HUES48 (cell line): ENCODE measurements around the gene CGB2.

Experiments used
- H3K27ac ChIP-seq: one replicate; pipeline ENCODE4 v1.7.0; 2013; ENCODE audit warnings: low read depth, low read length, inconsistent platforms
- H3K27me3 ChIP-seq: 2 replicates; pipeline ENCODE4 v1.6.1; 2013; ENCODE audit warnings: mild to moderate bottlenecking, low read length; ENCODE audit not compliant: control insufficient read depth, insufficient read depth
- H3K36me3 ChIP-seq: 2 replicates; pipeline ENCODE4 v1.6.1; 2013; ENCODE audit warnings: low read length; ENCODE audit not compliant: control insufficient read depth, insufficient read depth
- H3K4me1 ChIP-seq: 2 replicates; pipeline ENCODE4 v1.6.1; 2013; ENCODE audit warnings: mild to moderate bottlenecking, low read length; ENCODE audit not compliant: control insufficient read depth, insufficient read depth
- H3K4me3 ChIP-seq: 2 replicates; pipeline ENCODE4 v1.5.1; 2013; ENCODE audit warnings: mild to moderate bottlenecking, low read depth, low read length
- H3K9ac ChIP-seq: 2 replicates; pipeline ENCODE4 v1.6.1; 2013; ENCODE audit warnings: mild to moderate bottlenecking, low read depth, low read length, moderate library complexity
- H3K9me3 ChIP-seq: 2 replicates; pipeline ENCODE4 v1.6.1; 2013; ENCODE audit warnings: low read length; ENCODE audit not compliant: control insufficient read depth, insufficient read depth

Gene CGB2

DNA sequence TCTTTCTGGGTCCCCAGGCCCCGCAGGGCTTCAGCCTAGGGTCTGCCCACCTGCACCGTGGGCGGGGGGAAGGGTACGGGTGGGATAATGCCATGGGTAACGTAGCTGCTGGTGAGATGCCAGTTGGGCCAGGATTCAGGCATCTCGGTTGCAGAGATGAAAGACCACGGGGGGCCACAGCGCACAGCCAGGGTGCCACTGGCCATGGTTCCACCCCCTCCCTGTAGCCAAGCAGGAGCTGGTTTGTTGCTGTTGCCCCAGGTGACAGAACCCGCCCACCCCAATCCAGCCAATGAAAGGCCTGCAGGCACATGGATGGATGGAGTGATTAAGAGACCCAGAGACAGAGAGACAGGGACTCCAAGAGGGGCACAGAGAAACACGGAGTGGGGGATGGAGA, 26.9 kb downstream of the CGB2 start:
- Histone ChIP-seq H3K27ac (no peak overlapping the region), H3K4me1 (peaks cover 15% of the 10 kb centered on the region), H3K9ac (no peak overlapping the region), H3K27me3 (peaks cover 47% of the 10 kb centered on the region), H3K9me3 (no peaks in the 10 kb centered on the region), H3K36me3 (no peaks in the 10 kb centered on the region), H3K4me3 (no peak overlapping the region)

DNA sequence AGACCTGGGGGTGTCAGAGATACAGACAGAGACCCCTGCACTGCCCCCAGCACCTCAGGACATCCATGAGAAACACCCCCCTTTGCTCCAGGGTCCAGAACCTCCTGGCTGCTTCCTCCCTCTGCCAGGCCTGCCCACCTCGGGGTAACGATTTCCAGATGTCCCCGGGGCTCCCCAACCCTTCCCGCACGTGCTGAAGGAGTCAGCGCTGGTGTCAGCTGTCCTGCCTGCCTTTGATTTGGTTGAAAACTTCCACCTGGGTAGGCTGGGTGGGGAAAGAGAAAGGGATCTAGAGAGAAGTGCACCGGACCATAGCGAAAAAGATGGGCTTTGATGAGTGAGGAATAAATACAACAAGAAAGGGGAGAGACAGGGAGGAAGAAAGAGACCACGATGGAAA, 27.4 kb downstream of the CGB2 start:
- Histone ChIP-seq H3K27me3 (peaks cover 47% of the 10 kb centered on the region), H3K4me1 (peaks cover 20% of the 10 kb centered on the region), H3K27ac (no peak overlapping the region), H3K36me3 (no peaks in the 10 kb centered on the region), H3K4me3 (no peak overlapping the region), H3K9me3 (no peaks in the 10 kb centered on the region), H3K9ac (no peak overlapping the region)

DNA sequence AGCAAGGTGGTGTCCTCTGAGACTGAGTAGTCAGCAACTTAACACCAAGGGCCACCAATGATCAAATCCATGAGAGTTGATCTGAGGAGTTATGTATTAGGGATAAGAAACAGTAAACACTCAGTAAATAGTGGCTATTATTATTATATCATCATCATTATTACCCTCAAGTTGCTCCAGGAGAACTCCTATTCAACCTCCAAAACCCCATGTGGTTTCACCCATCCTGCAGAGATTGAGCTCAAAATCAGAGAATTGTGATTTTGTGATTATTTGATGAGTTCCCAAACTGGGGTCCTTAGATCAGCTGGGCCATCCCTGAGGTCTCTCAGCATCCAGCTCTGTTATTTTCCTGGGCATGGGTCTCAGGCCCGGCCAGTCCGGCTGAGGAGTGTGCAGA, 29.3 kb downstream of the CGB2 start:
- H3K36me3 ChIP-seq = no peaks in the 10 kb centered on the region
- H3K4me1 ChIP-seq = peaks cover 31% of the 10 kb centered on the region
- H3K4me3 ChIP-seq = no peak overlapping the region
- H3K27ac ChIP-seq = no peak overlapping the region
- H3K27me3 ChIP-seq = peaks cover 45% of the 10 kb centered on the region
- no peaks in the 10 kb centered on the region for H3K9me3 ChIP-seq
- H3K9ac ChIP-seq = no peak overlapping the region

DNA sequence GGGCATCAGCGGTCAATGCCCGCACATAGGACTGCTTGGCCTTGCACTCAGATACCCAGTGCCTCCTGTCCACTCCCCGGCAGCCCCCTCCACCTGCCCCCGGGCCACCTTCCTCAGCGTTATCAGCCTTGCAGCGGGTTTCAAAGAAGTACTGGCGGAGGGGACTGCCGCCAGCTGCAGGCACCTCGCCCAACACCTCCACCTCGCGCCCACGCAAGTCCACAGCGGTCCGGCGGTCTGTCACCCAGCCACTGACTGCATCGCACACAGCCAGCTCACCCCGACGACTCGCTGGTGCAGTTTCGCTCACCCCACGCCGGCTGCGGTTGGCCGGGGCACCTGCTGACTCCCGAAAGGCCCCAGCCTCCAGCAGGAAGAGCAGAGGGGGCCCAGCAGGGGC, 29.8 kb downstream of the CGB2 start:
- no peak overlapping the region for H3K9ac ChIP-seq
- H3K36me3 ChIP-seq = no peaks in the 10 kb centered on the region
- H3K4me1 ChIP-seq = peaks cover 35% of the 10 kb centered on the region
- peaks cover 45% of the 10 kb centered on the region for H3K27me3 ChIP-seq
- H3K27ac ChIP-seq = no peak overlapping the region
- no peaks in the 10 kb centered on the region for H3K9me3 ChIP-seq
- no peak overlapping the region for H3K4me3 ChIP-seq

DNA sequence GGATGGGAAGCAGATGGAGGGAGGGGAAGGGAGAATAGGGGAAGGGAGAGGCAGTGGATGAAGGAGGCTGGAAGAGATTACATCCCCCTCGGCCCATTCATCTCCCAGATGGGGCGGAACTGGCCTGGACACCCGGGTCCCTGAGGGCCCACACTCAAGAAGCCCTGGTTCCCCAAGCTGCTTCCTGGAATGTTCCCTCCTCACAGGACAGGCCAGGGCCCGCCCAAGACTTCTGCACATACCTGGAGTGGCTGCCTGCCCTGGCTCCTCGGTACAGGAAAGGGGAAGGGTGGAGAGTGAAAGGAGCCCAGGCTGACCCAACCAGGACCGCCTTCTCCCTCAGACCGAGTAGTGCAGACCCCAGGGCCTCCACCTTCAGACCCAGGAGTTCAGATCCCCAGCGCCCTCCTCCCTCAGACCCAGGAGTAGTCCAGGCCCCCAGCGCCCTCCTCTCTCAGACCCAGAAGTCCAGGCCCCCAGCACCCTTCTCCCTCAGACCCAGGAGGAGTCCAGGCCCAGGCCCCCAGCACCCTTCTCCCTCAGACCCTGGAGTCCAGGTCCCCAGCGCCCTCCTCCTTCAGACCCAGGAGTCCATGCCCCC, 32.4 kb downstream of the CGB2 start:
- H3K4me1 ChIP-seq = peaks cover 22% of the 10 kb centered on the region
- no peaks in the 10 kb centered on the region for H3K9me3 ChIP-seq
- peaks cover 42% of the 10 kb centered on the region for H3K27me3 ChIP-seq
- H3K27ac ChIP-seq = no peak overlapping the region
- no peaks in the 10 kb centered on the region for H3K36me3 ChIP-seq
- peak overlapping the region; percentile 47; the same call in 1 of the 2 replicates for H3K4me3 ChIP-seq
- H3K9ac ChIP-seq = no peak overlapping the region

DNA sequence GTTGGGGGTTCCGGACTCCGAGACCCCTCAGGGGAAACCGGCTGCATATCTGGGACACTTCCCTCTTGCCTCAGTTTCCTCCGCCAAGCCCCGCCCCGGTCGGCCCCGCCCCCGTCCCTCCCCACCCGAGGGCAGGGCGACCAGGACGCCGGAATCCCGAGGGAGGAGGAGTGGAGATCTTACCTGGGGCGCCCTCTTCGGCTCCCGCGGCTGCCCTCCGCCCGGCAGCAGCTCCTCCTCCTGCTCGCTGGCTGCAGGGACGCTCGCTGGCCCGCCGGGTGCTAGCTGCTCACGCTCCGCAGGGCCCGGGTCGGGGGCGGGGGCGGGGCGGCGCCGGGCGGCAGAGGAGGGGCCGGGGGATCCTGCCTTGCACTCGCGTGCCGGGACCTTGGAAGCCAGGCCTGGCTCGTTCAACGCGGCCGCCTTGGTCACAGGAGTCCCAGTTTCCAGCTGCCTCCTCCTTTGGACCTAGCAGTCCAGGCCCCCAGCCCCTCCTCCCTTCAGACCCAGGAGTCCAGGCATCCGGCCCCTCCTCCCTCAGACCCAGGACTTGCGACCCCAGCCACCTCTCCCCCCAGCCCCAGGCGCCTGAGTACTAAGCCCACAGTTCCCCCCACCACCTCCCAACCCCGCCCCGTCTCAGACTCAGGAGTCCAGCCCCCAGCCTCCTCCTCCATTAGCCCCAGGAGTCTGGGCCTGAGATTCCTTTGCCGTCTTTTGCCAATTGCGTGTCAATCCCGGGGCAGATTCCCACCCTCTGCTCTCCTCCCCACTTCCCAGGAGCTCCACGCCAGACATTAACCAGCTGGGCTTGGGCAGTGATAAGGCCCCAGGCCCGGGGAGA, 33.3 kb downstream of the CGB2 start, which contains the start of gene NTF4:
NTF4 (minus strand) TSS at position 51 of the 844 bp plus-strand sequence. CDS start 2,821 bp downstream, outside the sequence.
- Histone ChIP-seq H3K27ac (peak within 1 kb of the TSS; percentile 35), H3K9me3 (no peaks in the 10 kb centered on the region), H3K4me3 (peak within 1 kb of the TSS; percentile 47), H3K4me1 (peaks cover 22% of the 10 kb centered on the region), H3K27me3 (peaks cover 45% of the 10 kb centered on the region), H3K9ac (no peak within 1 kb of the TSS), H3K36me3 (no peaks in the 10 kb centered on the region)

DNA sequence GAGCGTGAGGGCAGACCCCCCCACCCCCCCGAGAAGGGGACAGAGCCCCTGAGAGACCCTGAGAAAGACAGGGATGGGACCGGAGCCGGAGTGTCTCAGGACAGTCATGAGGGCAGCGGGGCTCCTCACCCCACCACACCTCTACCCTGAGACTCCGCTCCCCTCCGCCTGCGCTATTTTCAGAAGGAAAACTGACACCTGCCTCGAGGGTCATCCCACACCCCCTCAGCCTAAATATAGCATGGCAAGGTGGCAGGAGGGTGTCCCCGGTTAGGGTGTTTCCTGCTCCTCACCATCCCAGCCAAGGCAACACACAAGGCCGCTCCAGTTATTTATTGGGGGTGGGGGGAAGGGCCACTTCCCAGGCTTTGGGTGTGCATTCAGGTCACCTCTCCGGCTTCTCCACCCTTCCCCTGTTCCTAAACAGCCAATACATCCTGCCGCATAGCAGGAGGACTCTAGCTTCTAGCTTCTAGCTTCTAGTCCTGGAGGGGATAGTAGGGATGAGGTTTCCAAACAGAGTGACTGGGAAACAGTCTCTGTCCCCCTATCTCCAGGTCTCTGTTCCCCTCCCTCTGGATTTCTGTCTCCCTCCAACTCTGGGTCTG, 34.3 kb downstream of the CGB2 start:
- Histone ChIP-seq H3K4me3 (no peak overlapping the region), H3K9ac (no peak overlapping the region), H3K9me3 (no peaks in the 10 kb centered on the region), H3K36me3 (no peaks in the 10 kb centered on the region), H3K27me3 (peaks cover 55% of the 10 kb centered on the region), H3K4me1 (peaks cover 22% of the 10 kb centered on the region), H3K27ac (no peak overlapping the region)

DNA sequence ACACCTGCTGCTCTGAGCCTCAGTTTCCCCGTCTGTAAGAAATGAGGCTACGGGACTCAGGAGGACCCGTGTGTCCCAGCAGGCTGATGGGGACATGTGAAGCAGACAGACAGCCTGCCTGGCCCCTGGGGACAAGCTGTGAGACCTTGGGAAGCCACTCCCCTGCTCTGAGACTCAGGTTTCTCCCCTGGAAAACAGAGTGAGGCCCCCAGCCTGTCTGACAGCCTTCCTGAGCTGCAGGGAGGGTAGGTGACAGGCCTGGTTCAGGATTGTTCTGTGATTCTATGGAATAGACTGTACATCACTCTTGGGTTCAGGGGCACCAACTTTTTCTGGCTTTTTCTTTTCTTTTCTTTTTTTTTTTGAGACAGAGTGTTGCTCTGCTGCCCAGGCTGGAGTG, 35.9 kb downstream of the CGB2 start:
- Histone ChIP-seq H3K27ac (no peak overlapping the region), H3K4me1 (peaks cover 22% of the 10 kb centered on the region), H3K36me3 (no peaks in the 10 kb centered on the region), H3K9me3 (no peaks in the 10 kb centered on the region), H3K4me3 (no peak overlapping the region), H3K27me3 (peaks cover 69% of the 10 kb centered on the region), H3K9ac (no peak overlapping the region)

DNA sequence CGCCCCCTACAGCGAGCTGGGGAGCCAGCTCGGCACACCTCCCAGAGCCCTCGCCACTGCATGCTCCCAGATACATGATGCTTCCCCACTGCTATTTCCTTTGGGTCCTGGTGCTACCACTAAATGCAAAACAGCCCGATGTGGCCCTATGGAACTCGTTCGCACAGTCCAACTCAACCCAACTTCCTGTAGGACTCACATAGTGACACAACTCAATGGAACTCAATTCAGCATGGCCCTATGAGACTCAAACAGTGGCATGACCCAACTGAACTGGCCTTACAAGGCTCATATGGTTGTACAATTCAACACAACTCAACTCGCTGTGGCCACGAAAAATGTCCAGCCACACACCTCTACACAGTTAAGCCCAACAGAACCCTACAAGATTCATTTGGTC, 37.3 kb downstream of the CGB2 start:
- H3K27me3 ChIP-seq = peaks cover 84% of the 10 kb centered on the region
- no peak overlapping the region for H3K4me3 ChIP-seq
- H3K36me3 ChIP-seq = no peaks in the 10 kb centered on the region
- H3K27ac ChIP-seq = no peak overlapping the region
- peaks cover 15% of the 10 kb centered on the region for H3K4me1 ChIP-seq
- H3K9ac ChIP-seq = no peak overlapping the region
- no peaks in the 10 kb centered on the region for H3K9me3 ChIP-seq

DNA sequence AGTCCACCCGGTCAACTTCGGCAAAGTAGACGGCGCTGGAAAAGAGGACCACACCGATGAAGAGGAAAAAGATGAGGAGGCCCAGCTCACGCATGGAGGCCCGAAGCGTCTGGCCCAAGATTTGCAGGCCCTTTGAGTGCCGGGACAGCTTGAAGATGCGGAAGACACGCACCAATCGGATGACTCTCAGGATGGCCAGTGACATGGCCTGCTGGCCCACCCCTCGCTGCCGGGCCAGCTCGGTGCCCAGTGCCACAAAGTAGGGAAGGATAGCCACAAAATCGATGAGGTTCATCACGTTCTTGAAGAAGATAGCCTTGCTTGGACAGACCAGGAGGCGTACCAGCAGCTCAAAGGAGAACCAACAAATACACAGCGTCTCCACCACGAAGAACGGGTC, 38.7 kb downstream of the CGB2 start:
- Histone ChIP-seq H3K27me3 (peaks cover 84% of the 10 kb centered on the region), H3K27ac (no peak overlapping the region), H3K4me3 (no peak overlapping the region), H3K9ac (no peak overlapping the region), H3K36me3 (no peaks in the 10 kb centered on the region), H3K4me1 (peaks cover 9% of the 10 kb centered on the region), H3K9me3 (no peaks in the 10 kb centered on the region)
